ENCODE measurements around the gene CYB561D1. TPM values are rescaled to one million over a fixed set of nuclear protein-coding genes. Genes with fewer than 3 reads are reported as not detected.

The CYB561D1 gene
- total and polyA plus RNA-seq, 9 of the 15 experiments (the other 6 are each of a cell fraction or from before 2014, with no cell fraction given), result 0.71 to 7.2 (median 3.5) TPM

- DNase-seq (ENCODE audit: extremely low read depth in 1 of 4, low spot score in 3 of 4) (no peak), FAIRE-seq (no peak), ATAC-seq (no peak)
- in situ Hi-C loops (cut with MboI) (loop anchor here (5.0 kb wide), 1 partner anchor 33 kb away; no protein-coding TSS in a partner anchor), intact Hi-C loops (cut with micrococcal nuclease) (no loop called here)
- WGBS (ENCODE audit: insufficient coverage, low coverage, missing lambda C conversion rate), result 81% methylated on average over 7 of the region's 7 CpGs
- Histone ChIP-seq H2AFZ (ENCODE audit: low read depth, low read length) (no peak overlapping the region), H3K27ac (ENCODE audit: extremely low read depth, low read depth, low read length) (no peak overlapping the region), H3K4me1 (replicated peaks in 1 of 2; ENCODE audit: control insufficient read depth in 2 of 2, insufficient read depth in 2 of 2, low read length in 2 of 2) (peaks cover 23 to 32% of the 10 kb centered on the region in 2 experiments), H3K9ac (ENCODE audit: insufficient read depth in 1 of 2, low read depth in 2 of 2, low read length in 2 of 2) (no peak overlapping the region), H3K36me3 (ENCODE audit: control insufficient read depth, insufficient read depth, low read length) (peaks cover 26% of the 10 kb centered on the region; the same call in 2 of the 3 replicates), H3K9me1 (ENCODE audit: control insufficient read depth, insufficient read depth, low read length) (no peaks in the 10 kb centered on the region), H3K79me2 (ENCODE audit: control insufficient read depth, insufficient read depth, low read length) (peaks cover 3% of the 10 kb centered on the region; the same call in 1 of the 3 replicates), H3K4me2 (ENCODE audit: insufficient read depth, low read length) (no peak overlapping the region), H3K4me3 (no peak overlapping the region), H4K20me1 (replicated peaks; ENCODE audit: control insufficient read depth, insufficient read depth, low read length) (no peaks in the 10 kb centered on the region; the same call in 1 of the 2 replicates), H3K27me3 (ENCODE audit: control insufficient read depth in 2 of 2, insufficient read depth in 2 of 2, low read length in 2 of 2) (no peaks in the 10 kb centered on the region), H3K9me3 (replicated peaks; ENCODE audit: control insufficient read depth, insufficient read depth, low read depth, low read length) (no peaks in the 10 kb centered on the region)
- CTCF ChIA-PET (ENCODE audit: low intra/inter-chr PET ratio), result interaction anchor here (0.7 to 6.4 kb wide), 2 partner anchors 32 to 274 kb away, joined by 4 to 84 read pairs; no protein-coding TSS in a partner anchor
- no TSS peak for BruUV-seq (replicated peaks)
- TF ChIP-seq, protein P1, sequence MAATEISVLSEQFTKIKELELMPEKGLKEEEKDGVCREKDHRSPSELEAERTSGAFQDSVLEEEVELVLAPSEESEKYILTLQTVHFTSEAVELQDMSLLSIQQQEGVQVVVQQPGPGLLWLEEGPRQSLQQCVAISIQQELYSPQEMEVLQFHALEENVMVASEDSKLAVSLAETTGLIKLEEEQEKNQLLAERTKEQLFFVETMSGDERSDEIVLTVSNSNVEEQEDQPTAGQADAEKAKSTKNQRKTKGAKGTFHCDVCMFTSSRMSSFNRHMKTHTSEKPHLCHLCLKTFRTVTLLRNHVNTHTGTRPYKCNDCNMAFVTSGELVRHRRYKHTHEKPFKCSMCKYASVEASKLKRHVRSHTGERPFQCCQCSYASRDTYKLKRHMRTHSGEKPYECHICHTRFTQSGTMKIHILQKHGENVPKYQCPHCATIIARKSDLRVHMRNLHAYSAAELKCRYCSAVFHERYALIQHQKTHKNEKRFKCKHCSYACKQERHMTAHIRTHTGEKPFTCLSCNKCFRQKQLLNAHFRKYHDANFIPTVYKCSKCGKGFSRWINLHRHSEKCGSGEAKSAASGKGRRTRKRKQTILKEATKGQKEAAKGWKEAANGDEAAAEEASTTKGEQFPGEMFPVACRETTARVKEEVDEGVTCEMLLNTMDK (IDR thresholded peaks at IDR 0.05; ENCODE audit: borderline replicate concordance, insufficient read depth, low read depth, low read length, poor library complexity, severe bottlenecking), result no peak
- TF ChIP-seq ZNF134 (CRISPR knock-in tag; conservative IDR thresholded peaks at IDR 0.05), result no peak
- TF ChIP-seq CLOCK (CRISPR knock-in tag; IDR thresholded peaks at IDR 0.05; ENCODE audit: borderline replicate concordance), result no peak
- TF ChIP-seq, protein P2, sequence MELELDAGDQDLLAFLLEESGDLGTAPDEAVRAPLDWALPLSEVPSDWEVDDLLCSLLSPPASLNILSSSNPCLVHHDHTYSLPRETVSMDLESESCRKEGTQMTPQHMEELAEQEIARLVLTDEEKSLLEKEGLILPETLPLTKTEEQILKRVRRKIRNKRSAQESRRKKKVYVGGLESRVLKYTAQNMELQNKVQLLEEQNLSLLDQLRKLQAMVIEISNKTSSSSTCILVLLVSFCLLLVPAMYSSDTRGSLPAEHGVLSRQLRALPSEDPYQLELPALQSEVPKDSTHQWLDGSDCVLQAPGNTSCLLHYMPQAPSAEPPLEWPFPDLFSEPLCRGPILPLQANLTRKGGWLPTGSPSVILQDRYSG (tag; conservative IDR thresholded peaks at IDR 0.05; ENCODE audit: low read depth), result no peak
- no peak for TF ChIP-seq E2F5 (CRISPR knock-in tag; IDR thresholded peaks at IDR 0.05)
- TF ChIP-seq BHLHE40 (IDR thresholded peaks at IDR 0.05; ENCODE audit: low read length), result no peak
- POLR2A ChIA-PET, result interaction anchor here (1.6 kb wide), 1 partner anchor 9 kb away, joined by 7 read pairs; no protein-coding TSS in a partner anchor
These were observed 5.2 kb downstream of the CYB561D1 start for GRCh38 chr1:109499081-109499480.

Data from K562 (cell line).